GM12878 (cell line): ENCODE data around the gene RAB3C. TPM values are rescaled to one million over a fixed set of nuclear protein-coding genes. Genes with fewer than 3 reads are reported as not detected.

Experiments
- ATAC-seq: fragments of 200-7000 bp; cut with Tn5 transposase; 3 replicates; pipeline ENCODE4 v1.9.1; 2020; ENCODE audit warnings: mild to moderate bottlenecking, moderate library complexity
- BruUV-seq: library from RNA; stranded (reverse); fragments of 400-500 nt; replicated peaks from 2 replicates; lab custom pipeline; 2021; lab: Mats Ljungman, UMichigan
- CTCF ChIA-PET: fragments of 300-600 bp; sonication (Branson Sonifier 250); formaldehyde crosslinking; extraction: SDS; loops from one replicate; lab custom pipeline; 2021; ENCODE audit warnings: inconsistent platforms; lab: Yijun Ruan, JAX
- POLR2A ChIA-PET: fragments of 350-600 bp; formaldehyde crosslinking; extraction: SDS; loops from one replicate; lab custom pipeline; 2021; ENCODE audit warnings: inconsistent platforms; lab: Charles Lee
- RAD21 ChIA-PET: fragments of 300-600 bp; sonication (Branson Sonifier 250); formaldehyde crosslinking; loops from one replicate; lab custom pipeline; 2023; ENCODE audit warnings: antibody characterized with exemption; ENCODE audit not compliant: unreplicated experiment; lab: Charles Lee
- SMC1A ChIA-PET: fragments of 300-600 bp; sonication (Branson Sonifier 250); formaldehyde crosslinking; loops from one replicate; lab custom pipeline; 2023; ENCODE audit not compliant: unreplicated experiment, uncharacterized antibody; lab: Charles Lee
- DNase-seq: peaks from one replicate; pipeline ENCODE4 v3.0.0-alpha.2; 2011; ENCODE audit warnings: low read depth, low spot score
- FAIRE-seq: peaks from 3 replicates; lab custom pipeline; 2011; peaks lifted over from hg19 to GRCh38; lab: Jason Lieb, UNC
- H2AFZ ChIP-seq: 2 replicates; pipeline ENCODE4 v1.6.0; 2011; ENCODE audit warnings: low read depth, low read length, control low read depth; ENCODE audit not compliant: control insufficient read depth
- H3K27ac ChIP-seq: 2 replicates; pipeline ENCODE4 v1.5.1; 2011; ENCODE audit warnings: control low read depth; ENCODE audit not compliant: control insufficient read depth, insufficient read depth
- H3K27me3 ChIP-seq, 2 experiments: replicated peaks in 1 of 2; 2 replicates each; pipeline versions ENCODE4 v1.6.0 to v1.6.1; 2011; ENCODE audit warnings: low read length in 1 of 2; ENCODE audit not compliant: control insufficient read depth in 2 of 2, insufficient read depth in 2 of 2
- H3K36me3 ChIP-seq, 2 experiments: 2 replicates each; pipeline ENCODE4 v1.5.1; 2011; ENCODE audit warnings: low read length in 1 of 2; ENCODE audit not compliant: control insufficient read depth in 2 of 2, insufficient read depth in 2 of 2
- H3K4me1 ChIP-seq: 2 replicates; pipeline ENCODE4 v1.6.1; 2011; ENCODE audit warnings: mild to moderate bottlenecking, low read length, moderate library complexity, mixed read lengths; ENCODE audit not compliant: control insufficient read depth, insufficient read depth
- H3K4me2 ChIP-seq: 2 replicates; pipeline ENCODE4 v1.6.0; 2011; ENCODE audit warnings: control low read depth; ENCODE audit not compliant: control insufficient read depth, insufficient read depth
- H3K4me3 ChIP-seq: fragments of 200-600 bp; sonication (generic); 2 replicates; pipeline ENCODE4 v1.5.1; 2016
- H3K79me2 ChIP-seq: 2 replicates; pipeline ENCODE4 v1.6.0; 2011; ENCODE audit warnings: low read length; ENCODE audit not compliant: control insufficient read depth, insufficient read depth
- H3K9ac ChIP-seq: 2 replicates; pipeline ENCODE4 v1.8.0; 2011; ENCODE audit warnings: low read length, control low read depth, mixed read lengths; ENCODE audit not compliant: control insufficient read depth, insufficient read depth
- H3K9me3 ChIP-seq: replicated peaks from 3 replicates; pipeline ENCODE4 v1.5.1; 2011; ENCODE audit warnings: mild to moderate bottlenecking, low read length; ENCODE audit not compliant: control insufficient read depth, insufficient read depth
- H4K20me1 ChIP-seq: 2 replicates; pipeline ENCODE4 v1.6.0; 2011; ENCODE audit not compliant: control insufficient read depth, insufficient read depth
- BCL11A ChIP-seq: IDR thresholded peaks from 2 replicates; pipeline ENCODE4 v1.6.1; 2011; ENCODE audit warnings: low read depth, low read length
- BCLAF1 ChIP-seq: fragments of 450-650 bp; IDR thresholded peaks from 2 replicates; pipeline ENCODE4 v1.6.1; 2017; ENCODE audit warnings: antibody characterized with exemption, mild to moderate bottlenecking, moderate library complexity
- BMI1 ChIP-seq: fragments of 450-650 bp; IDR thresholded peaks from 2 replicates; pipeline ENCODE4 v1.6.1; 2016; ENCODE audit warnings: mild to moderate bottlenecking, moderate library complexity, borderline replicate concordance
- CEBPB ChIP-seq, 2 experiments: fragments of 150-350 bp in 1 of 2; IDR thresholded peaks; 2 replicates each; pipeline ENCODE4 v1.6.1; 2012 to 2014; ENCODE audit warnings: low read depth in 2 of 2, low read length in 2 of 2, borderline replicate concordance in 1 of 2, inconsistent platforms in 1 of 2
- E2F4 ChIP-seq: IDR thresholded peaks from 2 replicates; pipeline ENCODE4 v1.6.1; 2012; ENCODE audit warnings: low read depth, low read length, improper control_type of control experiment
- FOXM1 ChIP-seq: IDR thresholded peaks from 2 replicates; pipeline ENCODE4 v1.6.1; 2012; ENCODE audit warnings: low read depth, mild to moderate bottlenecking, inconsistent platforms, low read length, moderate library complexity
- GABPA ChIP-seq: IDR thresholded peaks from 2 replicates; pipeline ENCODE4 v1.6.1; 2014; ENCODE audit warnings: antibody characterized with exemption, low read depth, mild to moderate bottlenecking, inconsistent platforms
- HDAC2 ChIP-seq: fragments of 200-600 bp; sonication (generic); IDR thresholded peaks from 2 replicates; pipeline ENCODE4 v1.6.1; 2017
- HDAC6 ChIP-seq: fragments of 200-600 bp; sonication (generic); IDR thresholded peaks from one replicate; pipeline ENCODE4 v1.8.0; 2017; ENCODE audit warnings: antibody characterized with exemption; ENCODE audit not compliant: unreplicated experiment
- HDGF ChIP-seq: fragments of 450-650 bp; IDR thresholded peaks from 2 replicates; pipeline ENCODE4 v1.6.1; 2016; ENCODE audit warnings: antibody characterized with exemption
- IKZF1 ChIP-seq: fragments of 450-650 bp; conservative IDR thresholded peaks from 2 replicates; pipeline ENCODE4 v1.6.1; 2017; ENCODE audit warnings: antibody characterized with exemption, mild to moderate bottlenecking
- MAX ChIP-seq: IDR thresholded peaks from 2 replicates; pipeline ENCODE4 v1.6.1; 2012; ENCODE audit warnings: low read depth, low read length, improper control_type of control experiment
- NFYB ChIP-seq: IDR thresholded peaks from 2 replicates; pipeline ENCODE4 v1.6.1; 2011; ENCODE audit warnings: low read depth, mild to moderate bottlenecking, low read length, improper control_type of control experiment, moderate library complexity; ENCODE audit not compliant: insufficient read depth
- NR2F1 ChIP-seq: fragments of 450-650 bp; conservative IDR thresholded peaks from 2 replicates; pipeline ENCODE4 v1.6.1; 2017; ENCODE audit warnings: mild to moderate bottlenecking
- PML ChIP-seq: IDR thresholded peaks from 2 replicates; pipeline ENCODE4 v1.6.1; 2012; ENCODE audit warnings: low read length, inconsistent platforms
- POLR2AphosphoS5 ChIP-seq: IDR thresholded peaks from 2 replicates; pipeline ENCODE4 v1.6.1; 2011; ENCODE audit warnings: mild to moderate bottlenecking, low read length, inconsistent platforms
- SIN3A ChIP-seq: IDR thresholded peaks from 2 replicates; pipeline ENCODE4 v1.6.1; 2012; ENCODE audit warnings: low read depth, low read length, improper control_type of control experiment
- SP1 ChIP-seq: IDR thresholded peaks from one replicate; pipeline ENCODE4 v1.6.1; 2011; ENCODE audit warnings: low read depth, low read length
- TBL1XR1 ChIP-seq: IDR thresholded peaks from 2 replicates; pipeline ENCODE4 v1.6.1; 2012; ENCODE audit warnings: low read depth, low read length, improper control_type of control experiment
- ZBTB33 ChIP-seq: fragments of 450-650 bp; IDR thresholded peaks from 2 replicates; pipeline ENCODE4 v1.6.1; 2017; ENCODE audit warnings: mild to moderate bottlenecking
- ZSCAN29 ChIP-seq: fragments of 450-650 bp; IDR thresholded peaks from 2 replicates; pipeline ENCODE4 v1.6.1; 2017; ENCODE audit warnings: mild to moderate bottlenecking, moderate library complexity
- WGBS: methylation state at CpG from one replicate; pipeline ENCODE4 v1.1.6; 2016; ENCODE audit warnings: low lambda C conversion rate; ENCODE audit not compliant: insufficient replicate concordance, insufficient coverage; ENCODE audit errors: missing lambda C conversion rate; 5-methylcytosine and 5-hydroxymethylcytosine counted together
- in situ Hi-C: fragments of 300-500 bp; cut with MboI; formaldehyde crosslinking; loops from 9 replicates; pipeline ENCODE4 v1.14.3; 2018; ENCODE audit warnings: mixed read lengths
- intact Hi-C: fragments of 100-400 bp; cut with micrococcal nuclease; formaldehyde crosslinking; loops from one replicate; pipeline ENCODE4 v1.14.2; 2022; ENCODE audit not compliant: unreplicated experiment
- polyA plus RNA-seq, 11 experiments: library from polyadenylated mRNA; depleted of rRNA in 4 of 11; unstranded in 6 of 11; stranded (reverse) in 5 of 11; fragments of >200 nt; fragmentation: Nextera tagmentation in 4 of 11; fragmentation: Illumina TruSeq in 1 of 11; extraction: Ambion mirVana in 4 of 11; extraction: Trizol in 1 of 11; gene quantifications; 1 replicate in 1 of 11; 2 replicates in 10 of 11; pipeline versions ENCODE4 v1.2.1 to v1.2.3, GENCODE V29; 2011 to 2016; ENCODE audit warnings: inconsistent platforms in 2 of 11, missing spikeins in 2 of 11, low read depth in 1 of 11
- total RNA-seq, 4 experiments: library from RNA; depleted of rRNA in 3 of 4; stranded (reverse); fragments of >200 nt in 3 of 4; fragmentation: Illumina TruSeq in 1 of 4; extraction: Trizol in 1 of 4; gene quantifications; 2 replicates each; pipeline versions ENCODE4 v1.2.1 to v1.2.3, GENCODE V29; 2013 to 2021

The RAB3C gene
- total and polyA plus RNA-seq, 10 of the 15 experiments (the other 5 are each of a cell fraction or from before 2014, with no cell fraction given) = not detected

GRCh38 chr5:58615972-58616371, 33.1 kb downstream of the RAB3C start (continued):
- TF ChIP-seq BCL11A (no peak), BMI1 (no peak), HDGF (no peak), POLR2AphosphoS5 (no peak)
- TF ChIP-seq, all 136 proteins: peak for 0

- 0% methylated on average over 1 of the region's 1 CpG for WGBS
- H3K4me2 ChIP-seq = no peak overlapping the region
- H3K4me1 ChIP-seq = no peaks in the 10 kb centered on the region
- ATAC-seq (no peak), FAIRE-seq (no peak)
- POLR2A ChIA-PET = no interaction called here
- H2AFZ ChIP-seq = no peak overlapping the region
- H3K9ac ChIP-seq = no peak overlapping the region
- in situ Hi-C loops = no loop called here
- no peaks in the 10 kb centered on the region for H3K9me3 ChIP-seq
- H3K27ac ChIP-seq = no peak overlapping the region
- H3K79me2 ChIP-seq = no peaks in the 10 kb centered on the region
- H3K36me3 ChIP-seq = no peaks in the 10 kb centered on the region
- SMC1A ChIA-PET = interaction anchor here (0.8 kb wide), 1 partner anchor 10 kb away, joined by 4 read pairs; no protein-coding TSS in a partner anchor
- RAD21 ChIA-PET = no interaction called here
- TF ChIP-seq ZSCAN29 (no peak), MAX (no peak), GABPA (no peak), FOXM1 (no peak), NR2F1 (no peak), TBL1XR1 (no peak), HDAC6 (no peak), ZBTB33 (no peak), IKZF1 (no peak), NFYB (no peak), HDAC2 (no peak), SIN3A (no peak), CEBPB (IDR thresholded peaks at IDR 0.05; ENCODE audit: borderline replicate concordance in 1 of 2, low read depth in 2 of 2, low read length in 2 of 2) (no peak), E2F4 (no peak), PML (no peak), BCLAF1 (no peak), SP1 (no peak)
- TF ChIP-seq, all 136 proteins: peak for 0
- BruUV-seq = no TSS peak
- Histone ChIP-seq H3K4me3 (no peak overlapping the region), H4K20me1 (no peaks in the 10 kb centered on the region), H3K27me3 (no peaks in the 10 kb centered on the region)
- no peak for DNase-seq
- CTCF ChIA-PET = no interaction called here
- intact Hi-C loops = no loop called here
Measured at GRCh38 chr5:58617241-58617640, 34.4 kb downstream of the RAB3C start.
